H1 (cell line): Measurements from ENCODE around the gene AGAP3. TPM values are rescaled to one million over a fixed set of nuclear protein-coding genes. Genes with fewer than 3 reads are reported as not detected.

Experiments used
- E2F6 ChIP-seq: IDR thresholded peaks from 2 replicates; pipeline ENCODE4 v1.6.1; 2012; ENCODE audit warnings: inconsistent platforms
- EGR1 ChIP-seq: IDR thresholded peaks from 2 replicates; pipeline ENCODE4 v1.6.1; 2011; ENCODE audit warnings: low read depth, low read length, borderline replicate concordance
- GTF2F1 ChIP-seq: IDR thresholded peaks from 2 replicates; pipeline ENCODE4 v1.6.1; 2012; ENCODE audit warnings: low read depth, low read length, improper control_type of control experiment, borderline replicate concordance
- KDM4A ChIP-seq: IDR thresholded peaks from one replicate; pipeline ENCODE4 v1.7.1; 2012; ENCODE audit warnings: low read depth, mild to moderate bottlenecking, moderate library complexity, low read length, inconsistent platforms; ENCODE audit not compliant: severe bottlenecking
- POLR2A ChIP-seq, 2 experiments: IDR thresholded peaks; 1 replicate in 1 of 2; 2 replicates in 1 of 2; pipeline ENCODE4 v1.6.1; 2011; ENCODE audit warnings: low read depth in 2 of 2, low read length in 2 of 2, mild to moderate bottlenecking in 2 of 2; ENCODE audit errors: control extremely low read depth in 1 of 2
- SUZ12 ChIP-seq: fragments of 200-600 bp; sonication (generic); IDR thresholded peaks from 2 replicates; pipeline ENCODE4 v1.6.1; 2012; ENCODE audit warnings: mild to moderate bottlenecking, inconsistent platforms, low read length, moderate library complexity, mixed read lengths
- polyA plus RNA-seq, 7 experiments: library from polyadenylated mRNA; depleted of rRNA in 3 of 7; stranded (reverse) in 5 of 7; unstranded in 2 of 7; fragments of >200 nt in 5 of 7; fragments of 200-250 nt in 2 of 7; gene quantifications; 1 replicate in 5 of 7; 2 replicates in 1 of 7; 4 replicates in 1 of 7; pipeline versions ENCODE4 v1.2.1 to v1.2.3, GENCODE V29; 2011 to 2013; ENCODE audit warnings: missing spikeins in 2 of 7, mixed read lengths in 2 of 7
- total RNA-seq: library from RNA; stranded (reverse); fragmentation: NEBNext Ultra II Directional; extraction: Animal tissue kit (Norgen Biotek cat#: 25700); gene quantifications from 2 replicates; pipeline ENCODE4 v1.2.1, GENCODE V29; 2021

Gene AGAP3
- total and polyA plus RNA-seq, 2 of the 8 experiments (the other 6 are each of a cell fraction or from before 2014, with no cell fraction given), result 66.4 to 120 TPM

GRCh38 chr7:151129117-151129959, 43.1 kb downstream of the AGAP3 start (continued):
- TF ChIP-seq SUZ12 (no peak), POLR2A (IDR thresholded peaks at IDR 0.05; ENCODE audit: control extremely low read depth in 1 of 2, low read depth in 2 of 2, low read length in 2 of 2) (no peak), KDM4A (no peak), GTF2F1 (no peak), E2F6 (no peak), EGR1 (no peak)
